Measurements from ENCODE around the gene DAPK2. TPM values are rescaled to one million over a fixed set of nuclear protein-coding genes. Genes with fewer than 3 reads are reported as not detected.

Gene DAPK2
- total RNA-seq, 1 donor from 2014 or later, result 5.0 TPM

GRCh38 chr15:64023220-64023619 lies 23.1 kb downstream of the DAPK2 start:
- DNase-seq, result no peak

DNA sequence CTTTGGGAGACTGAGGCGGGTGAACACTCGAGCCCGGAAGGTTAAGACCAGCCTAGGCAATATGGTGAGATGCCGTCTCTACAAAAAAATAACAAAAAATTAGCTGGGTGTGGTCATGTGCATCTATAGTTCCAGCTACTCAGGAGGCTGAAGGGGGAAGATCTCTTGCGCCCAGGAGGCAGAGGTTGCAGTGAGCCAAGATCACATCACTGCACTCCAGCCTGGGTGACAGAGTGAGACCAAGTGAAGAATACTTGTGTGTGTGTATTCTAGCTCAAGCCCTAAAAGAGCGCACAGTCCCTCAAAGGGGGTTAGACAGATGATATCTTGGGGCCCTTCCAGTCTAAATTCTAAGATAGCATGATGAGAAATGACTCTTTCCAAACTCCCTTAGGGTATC lies 23.7 kb downstream of the DAPK2 start:
- no peak for DNase-seq

- no peak for DNase-seq
Measured at GRCh38 chr15:64019764-64020163, 26.5 kb downstream of the DAPK2 start.

GRCh38 chr15:64017591-64018163 lies 28.6 kb downstream of the DAPK2 start:
- DNase-seq, result no peak

DNA sequence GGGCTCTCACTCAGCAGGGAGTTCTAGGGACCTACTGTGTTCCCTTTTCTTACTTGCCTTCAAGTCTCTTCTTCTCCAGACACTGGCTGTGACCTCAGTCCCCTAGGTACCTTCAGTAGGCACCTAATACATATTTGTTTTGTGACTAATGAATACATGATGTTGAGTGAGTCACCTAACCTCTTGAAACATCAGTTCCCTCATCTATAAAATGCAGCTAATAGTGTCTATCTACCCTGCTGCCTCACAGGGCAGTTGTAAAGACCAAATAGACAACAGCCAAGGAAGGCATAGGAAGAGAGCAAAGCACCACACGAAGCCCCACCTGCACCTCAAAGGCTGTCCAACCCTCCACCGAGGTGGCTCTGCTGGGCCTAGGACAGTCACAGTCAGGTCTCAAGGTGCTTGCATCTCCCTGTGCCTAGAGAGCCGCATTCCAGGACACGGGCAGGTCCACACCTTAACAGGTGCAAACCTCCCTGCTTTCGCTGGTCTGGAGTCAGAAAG lies 29.1 kb downstream of the DAPK2 start:
- no peak for DNase-seq

DNA sequence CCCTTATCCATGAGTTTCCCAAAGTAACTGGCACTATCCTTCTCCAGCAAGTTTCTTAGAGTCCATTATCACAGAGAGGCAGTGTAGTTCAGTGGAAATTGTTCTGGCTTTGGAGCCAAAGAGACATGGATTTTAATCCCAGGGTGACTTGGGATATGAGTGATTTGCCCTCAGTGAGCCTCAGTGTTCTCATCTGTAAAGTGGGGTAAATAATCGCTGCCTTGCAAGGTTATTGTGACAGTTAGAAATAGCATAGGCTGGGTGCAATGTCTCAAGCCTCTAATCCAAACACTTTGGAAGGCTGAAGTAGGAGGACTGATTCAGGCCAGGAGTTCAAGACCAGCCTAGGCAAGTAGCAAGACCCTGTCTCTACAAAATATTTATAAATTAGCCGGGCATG lies 30.0 kb downstream of the DAPK2 start:
- no peak for DNase-seq

GRCh38 chr15:64014995-64015394 lies 31.3 kb downstream of the DAPK2 start:
- DNase-seq, result no peak

DNA sequence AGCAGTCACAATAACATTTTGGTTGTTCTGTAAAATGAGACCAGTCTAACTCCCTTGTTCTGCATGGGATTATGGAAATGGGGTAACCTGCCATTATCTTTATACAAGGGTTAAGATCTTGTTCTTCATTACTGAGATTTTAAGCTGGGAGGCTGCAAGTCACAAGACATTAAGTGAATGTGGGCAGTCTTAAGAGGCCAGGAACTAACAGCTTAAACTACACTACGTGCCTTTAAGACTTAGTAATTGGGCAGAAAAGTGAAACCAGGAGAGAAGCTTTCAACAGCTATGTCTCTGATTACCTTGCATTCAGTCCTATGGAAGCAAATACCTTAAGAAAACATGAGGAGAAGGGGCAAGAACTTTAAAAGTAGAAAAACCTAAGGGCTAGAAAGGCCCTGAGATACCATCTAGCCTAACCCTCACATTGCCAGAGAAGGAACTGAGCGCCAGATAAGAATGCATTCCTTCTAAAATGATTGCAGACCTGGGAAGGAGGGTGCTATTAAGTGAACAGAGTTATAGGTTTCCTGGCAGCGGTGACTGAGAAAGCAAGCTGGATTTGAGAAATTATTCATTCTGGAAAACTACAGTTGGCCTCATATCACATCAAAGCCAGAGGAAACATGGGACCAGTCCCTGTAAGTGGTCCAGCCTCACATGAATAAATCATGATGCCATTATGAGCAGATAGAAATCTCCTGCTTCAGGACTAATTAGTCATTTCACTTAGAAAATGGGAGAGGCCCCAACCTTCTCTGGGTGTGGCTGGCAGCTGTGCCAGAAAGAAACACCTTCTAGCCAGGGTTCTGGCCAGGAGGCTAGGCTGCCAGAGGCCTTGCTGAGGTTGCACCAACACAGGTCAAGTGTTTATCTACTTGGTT lies 32.9 kb downstream of the DAPK2 start:
- no peak for DNase-seq

DNA sequence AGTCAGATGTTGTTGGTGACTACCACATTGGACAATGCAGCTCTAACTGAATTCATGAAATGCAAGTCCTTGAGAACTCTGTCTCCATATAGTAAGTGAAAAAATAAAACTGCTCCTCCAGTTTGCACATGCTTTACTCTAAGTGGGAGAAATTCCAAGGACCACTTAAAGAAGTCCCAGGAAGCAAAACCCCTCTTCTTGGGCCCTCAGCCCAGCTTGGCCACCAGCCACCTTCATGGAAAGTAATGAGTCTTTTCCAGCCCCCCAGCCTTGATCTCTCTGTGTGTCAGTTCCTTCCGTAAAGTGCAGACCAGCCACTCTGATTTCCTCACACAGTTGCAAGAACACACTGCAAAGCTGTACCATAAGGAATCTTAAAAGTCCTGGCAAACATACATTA lies 34.5 kb downstream of the DAPK2 start:
- no peak for DNase-seq

- no peak for DNase-seq
Measured at GRCh38 chr15:64010719-64011118, 35.6 kb downstream of the DAPK2 start.

- no peak for DNase-seq
Measured at GRCh38 chr15:64009798-64010261, 36.5 kb downstream of the DAPK2 start.

- no peak for DNase-seq
Measured at GRCh38 chr15:64009241-64009640, 37.0 kb downstream of the DAPK2 start.

DNA sequence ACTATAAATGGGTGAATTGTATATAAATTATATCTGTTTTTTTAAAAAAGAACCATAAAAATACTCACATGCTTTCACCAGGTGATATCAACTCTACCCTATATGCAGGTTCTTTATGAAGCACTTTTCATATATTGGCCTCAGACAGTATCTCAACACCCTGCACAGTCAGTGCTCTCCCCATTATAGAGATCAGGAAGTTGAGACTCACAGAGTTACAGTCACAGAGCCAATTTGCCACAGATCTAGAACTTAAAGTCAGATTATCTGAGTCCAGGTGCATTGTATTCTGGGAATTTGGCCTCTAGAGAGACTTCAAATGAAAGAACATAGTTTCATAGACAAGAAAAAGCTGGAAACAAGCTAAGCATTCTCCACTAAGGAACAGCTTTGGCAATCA lies 38.1 kb downstream of the DAPK2 start:
- no peak for DNase-seq

DNA sequence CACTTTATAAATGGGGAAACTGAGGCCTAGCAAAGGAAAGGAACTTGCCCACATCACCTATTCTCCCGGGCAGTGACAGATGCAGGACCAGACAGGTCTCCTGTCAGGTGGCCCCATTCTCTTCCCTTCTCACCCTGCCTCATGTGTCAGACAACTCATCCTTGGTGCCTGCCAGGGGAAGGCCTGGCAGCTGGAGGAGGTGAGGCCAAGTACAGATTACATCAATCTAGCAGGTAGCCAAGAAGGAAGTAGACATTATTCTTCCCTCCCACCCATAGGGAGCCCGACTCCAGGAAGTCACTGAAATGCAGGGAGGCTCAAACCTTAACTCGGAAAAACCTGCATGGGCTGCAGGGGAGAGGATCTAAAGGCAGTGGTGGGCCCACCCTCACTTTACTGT lies 39.6 kb downstream of the DAPK2 start:
- DNase-seq, result no peak

- no peak for DNase-seq
Measured at GRCh38 chr15:64004587-64004986, 41.7 kb downstream of the DAPK2 start.

DNA sequence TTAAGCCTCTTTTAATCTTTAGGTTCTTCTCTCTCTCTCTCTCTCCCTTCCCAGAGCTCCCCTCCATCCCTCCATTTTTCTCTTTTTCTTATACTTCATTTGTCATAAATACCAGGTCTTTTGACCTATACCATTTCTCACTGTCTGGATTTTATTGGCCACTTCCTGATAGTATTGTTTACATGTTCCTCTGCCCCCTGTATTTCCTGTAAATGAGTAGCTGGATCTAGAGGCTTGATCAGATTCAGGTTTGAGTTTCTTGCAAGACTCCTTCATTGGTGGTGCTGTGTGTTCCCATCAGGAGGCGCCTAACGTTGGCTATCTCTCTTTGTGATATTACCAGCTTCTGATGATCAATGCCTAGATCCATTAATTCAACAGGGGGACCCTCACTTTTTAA lies 42.2 kb downstream of the DAPK2 start:
- DNase-seq, result no peak

DNA sequence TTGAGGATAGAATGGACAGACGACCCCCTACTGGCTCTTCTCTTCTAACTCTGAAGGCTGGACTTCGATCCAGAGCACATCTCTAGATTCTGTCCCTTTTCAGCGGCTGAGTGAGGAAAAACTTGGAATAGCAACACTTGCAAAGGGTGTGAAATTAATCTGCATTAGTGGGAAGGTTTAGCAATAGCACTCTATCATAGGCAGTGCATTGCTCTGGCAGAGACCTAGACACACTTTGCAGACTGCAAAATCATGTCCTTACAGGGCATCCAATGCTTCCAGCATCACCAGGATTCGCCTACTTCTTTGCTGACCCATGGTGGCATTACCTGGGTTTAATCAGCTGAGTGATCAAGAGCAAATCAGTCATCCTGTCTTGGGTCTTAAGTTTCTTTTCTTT lies 43.1 kb downstream of the DAPK2 start:
- DNase-seq, result no peak

DNA sequence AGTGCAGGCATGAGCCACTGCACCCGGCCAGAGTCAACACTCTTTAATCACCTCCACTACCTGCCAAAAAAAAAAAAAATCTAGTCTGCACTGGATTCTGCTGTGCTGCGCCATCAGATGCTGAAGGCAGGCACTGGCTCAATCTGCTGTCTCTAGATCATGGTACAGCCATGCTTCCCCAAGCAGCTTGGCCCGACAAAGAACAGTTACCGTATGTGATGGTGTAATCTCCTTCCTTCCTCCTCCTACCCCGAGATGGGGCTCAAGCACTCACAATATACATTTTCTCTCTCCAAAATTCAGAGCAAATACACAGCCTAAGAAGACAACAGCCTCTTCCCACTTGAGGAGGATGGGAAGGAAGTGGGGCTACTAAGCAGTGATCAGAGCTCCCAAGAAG lies 45.1 kb downstream of the DAPK2 start:
- DNase-seq, result no peak

- DNase-seq, result no peak
Measured at GRCh38 chr15:64000183-64000951, 45.9 kb downstream of the DAPK2 start.

DNA sequence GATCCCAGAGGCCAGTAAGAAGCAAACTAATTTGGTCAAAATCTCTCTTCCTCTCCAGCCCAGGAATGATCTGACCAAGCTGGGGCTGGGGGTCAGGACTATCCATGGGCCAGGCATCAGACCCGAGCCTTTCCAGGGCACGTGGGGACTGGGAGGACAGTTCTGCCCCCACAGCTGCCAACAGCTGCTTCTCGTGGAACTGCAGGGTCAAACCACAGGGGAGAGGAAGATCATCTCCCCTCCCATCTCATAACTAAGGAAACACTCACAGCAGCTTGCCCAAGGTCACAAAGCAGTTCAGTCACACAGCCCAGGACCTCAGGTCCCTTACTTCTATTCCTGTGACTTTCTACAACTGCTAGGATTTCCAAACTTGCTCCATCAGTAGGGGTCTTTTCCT lies 47.1 kb downstream of the DAPK2 start:
- DNase-seq, result no peak

- no peak for DNase-seq
Measured at GRCh38 chr15:63998489-63998888, 47.8 kb downstream of the DAPK2 start.

- DNase-seq, result no peak
Measured at GRCh38 chr15:63997715-63998442, 48.4 kb downstream of the DAPK2 start.

Measured in occipital lobe (tissue), 2 donors.